LoVo (cell line): Measurements from ENCODE around the gene ZNF786.
"Not testable (repeated sequence)": the region's sequence is repeated elsewhere in the genome, so short reads cannot be mapped to it uniquely, and the experiment has no call there.

Experiments used
- DNase-seq: peaks from one replicate; pipeline ENCODE4 v3.0.0-alpha.2; 2016; ENCODE audit warnings: low spot score

ZNF786 gene, protein sequence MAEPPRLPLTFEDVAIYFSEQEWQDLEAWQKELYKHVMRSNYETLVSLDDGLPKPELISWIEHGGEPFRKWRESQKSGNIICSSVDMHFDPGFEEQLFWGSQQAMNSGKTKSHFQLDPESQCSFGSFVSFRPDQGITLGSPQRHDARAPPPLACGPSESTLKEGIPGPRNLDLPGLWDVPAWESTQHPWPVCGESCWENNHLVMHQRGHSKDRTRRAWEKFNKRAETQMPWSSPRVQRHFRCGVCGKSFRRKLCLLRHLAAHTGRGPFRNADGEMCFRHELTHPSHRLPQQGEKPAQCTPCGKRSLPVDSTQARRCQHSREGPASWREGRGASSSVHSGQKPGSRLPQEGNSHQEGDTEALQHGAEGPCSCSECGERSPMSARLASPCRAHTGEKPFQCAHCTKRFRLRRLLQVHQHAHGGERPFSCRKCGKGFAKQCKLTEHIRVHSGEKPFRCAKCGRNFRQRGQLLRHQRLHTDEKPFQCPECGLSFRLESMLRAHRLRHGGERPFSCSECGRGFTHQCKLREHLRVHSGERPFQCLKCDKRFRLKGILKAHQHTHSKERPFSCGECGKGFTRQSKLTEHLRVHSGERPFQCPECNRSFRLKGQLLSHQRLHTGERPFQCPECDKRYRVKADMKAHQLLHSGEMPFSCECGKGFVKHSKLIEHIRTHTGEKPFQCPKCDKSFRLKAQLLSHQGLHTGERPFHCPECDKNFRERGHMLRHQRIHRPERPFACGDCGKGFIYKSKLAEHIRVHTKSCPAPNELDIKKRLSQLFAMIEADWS

GRCh38 chr7:149090397-149091195 lies at the start of gene ZNF786:
Gene ZNF786, minus strand, starts transcription at chr7:149090718. Its CDS starts 78 bp downstream, at chr7:149090640.
- peak; percentile 98 for DNase-seq

GRCh38 chr7:149136118-149136517 lies 45.6 kb upstream of the ZNF786 start:
- no peak for DNase-seq

GRCh38 chr7:149133028-149133710 lies 42.7 kb upstream of the ZNF786 start:
- DNase-seq, result no peak

- DNase-seq, result no peak
Observed at GRCh38 chr7:149130572-149131198, 40.2 kb upstream of the ZNF786 start.

DNA sequence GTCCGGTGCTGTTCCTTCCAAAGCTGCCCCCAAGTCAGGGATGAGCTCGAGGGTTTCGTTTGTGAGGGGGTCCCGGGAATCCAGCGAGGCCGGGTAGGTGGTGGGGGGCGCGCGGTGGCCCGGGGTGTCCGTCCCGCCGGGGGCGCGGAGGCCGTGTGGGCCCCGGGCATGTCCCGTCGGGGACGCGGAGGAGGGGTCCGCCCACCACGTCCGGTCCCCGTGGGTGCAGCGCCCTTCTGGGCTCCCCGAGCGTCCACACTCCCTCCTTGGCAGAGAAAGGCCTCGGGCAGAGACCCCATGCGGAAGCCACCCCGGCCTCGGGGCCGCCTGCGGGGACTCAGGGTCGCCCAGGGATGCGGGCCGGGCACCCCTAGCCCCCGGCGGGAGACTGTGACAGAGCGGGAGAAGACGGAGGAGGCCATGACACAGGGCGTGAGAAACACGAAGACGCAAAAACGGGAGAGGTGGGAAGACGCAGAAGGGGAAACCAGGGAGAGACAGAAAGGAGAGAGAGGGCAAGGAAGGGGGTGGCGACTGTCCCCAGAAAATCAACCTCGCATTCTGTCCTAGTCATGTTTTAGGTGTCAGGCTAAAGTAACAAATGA lies 36.2 kb upstream of the ZNF786 start:
- peak; percentile 23 for DNase-seq

- peak; percentile 98 for DNase-seq
Observed at GRCh38 chr7:149125863-149126661, 35.5 kb upstream of the ZNF786 start, which contains the start of gene ZNF425. Gene ZNF425, minus strand, starts transcription at chr7:149126324. Its CDS starts 111 bp downstream, at chr7:149126213.

GRCh38 chr7:149125189-149125862 lies 34.8 kb upstream of the ZNF786 start:
- no peak for DNase-seq

DNA sequence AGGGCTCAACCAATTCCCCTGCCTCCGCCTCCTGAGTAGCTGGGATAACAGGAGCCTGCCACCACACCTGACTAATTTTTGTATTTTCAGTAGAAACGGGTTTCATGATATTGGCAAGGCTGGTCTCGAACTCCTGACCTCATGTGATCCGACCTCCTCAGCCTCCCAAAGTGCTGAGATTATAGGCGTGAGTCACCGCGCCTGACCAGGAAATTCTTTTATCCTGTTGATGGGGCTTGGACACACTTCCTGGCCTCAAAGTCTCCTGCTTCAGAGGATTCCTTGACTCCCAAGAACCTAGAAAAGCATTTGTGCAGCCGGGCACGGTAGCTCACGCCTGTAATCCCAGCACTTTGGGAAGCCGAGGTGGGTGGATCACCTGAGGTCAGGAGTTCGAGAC lies 19.5 kb upstream of the ZNF786 start:
- no peak for DNase-seq

- DNase-seq, result no peak
Observed at GRCh38 chr7:149104749-149105148, 14.2 kb upstream of the ZNF786 start.

DNA sequence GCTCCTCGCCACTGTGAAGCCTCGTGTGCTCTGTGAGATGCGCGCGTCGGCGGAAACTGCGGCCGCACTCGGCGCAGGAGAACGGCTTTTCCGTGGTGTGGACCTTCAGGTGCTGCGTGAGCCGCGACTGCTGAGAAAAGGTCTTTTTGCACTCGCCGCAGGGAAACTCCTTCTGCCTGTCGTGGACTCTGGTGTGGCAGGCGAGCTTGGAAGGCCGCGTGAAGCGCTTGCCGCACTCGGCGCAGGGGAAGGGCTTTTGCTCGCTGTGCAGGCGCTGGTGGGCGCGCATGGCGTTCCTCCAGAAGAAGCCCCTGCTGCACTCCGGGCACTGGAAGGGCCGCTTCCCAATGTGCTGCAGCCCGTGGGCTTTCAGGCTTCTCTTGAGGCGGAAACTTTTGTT lies 13.7 kb upstream of the ZNF786 start:
- no peak for DNase-seq

DNA sequence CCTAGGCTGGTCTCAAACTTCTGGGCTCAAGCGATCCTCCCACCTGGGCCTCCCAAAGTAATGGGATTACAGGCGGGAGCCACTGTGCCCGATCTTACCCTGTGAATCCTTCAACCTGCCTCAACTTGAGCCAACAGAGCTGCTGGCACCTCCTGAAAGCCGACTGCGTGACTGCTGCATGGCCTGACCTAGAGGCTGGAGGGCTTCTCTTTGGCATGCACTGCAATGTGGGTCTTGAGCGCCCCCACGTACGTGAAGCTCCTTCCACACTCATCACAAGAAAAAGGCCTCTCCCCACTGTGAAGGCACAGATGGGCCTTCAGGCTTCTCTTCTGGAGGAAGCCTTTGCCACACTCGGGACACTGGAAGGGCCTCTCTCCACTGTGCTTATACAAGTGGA lies 12.9 kb upstream of the ZNF786 start:
- DNase-seq, result no peak

DNA sequence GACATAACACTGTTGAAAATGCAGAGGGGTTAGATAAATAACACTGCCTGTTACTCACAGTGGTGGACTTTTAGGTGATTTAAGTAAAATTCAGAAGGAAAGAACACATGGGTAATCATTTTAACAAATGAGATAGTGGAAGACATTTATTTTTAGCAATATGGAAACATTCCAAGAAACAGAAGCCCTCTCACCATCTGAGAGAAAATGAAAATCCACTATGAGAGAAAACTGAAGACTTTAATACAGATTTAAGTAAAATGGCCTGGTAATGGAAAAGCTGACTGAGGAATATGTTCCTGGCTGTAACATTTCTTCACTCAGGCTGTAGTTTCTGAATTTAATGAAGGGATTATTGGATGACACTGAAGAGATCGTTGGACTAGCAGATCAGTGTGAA lies 12.1 kb upstream of the ZNF786 start:
- DNase-seq, result no peak

GRCh38 chr7:149100821-149101220 lies 10.3 kb upstream of the ZNF786 start:
- DNase-seq, result no peak

GRCh38 chr7:149099058-149099457 lies 8.5 kb upstream of the ZNF786 start:
- DNase-seq, result no peak

- DNase-seq, result no peak
Observed at GRCh38 chr7:149097088-149097487, 6.6 kb upstream of the ZNF786 start.

- no peak for DNase-seq
Observed at GRCh38 chr7:149093228-149093627, 2.7 kb upstream of the ZNF786 start.

DNA sequence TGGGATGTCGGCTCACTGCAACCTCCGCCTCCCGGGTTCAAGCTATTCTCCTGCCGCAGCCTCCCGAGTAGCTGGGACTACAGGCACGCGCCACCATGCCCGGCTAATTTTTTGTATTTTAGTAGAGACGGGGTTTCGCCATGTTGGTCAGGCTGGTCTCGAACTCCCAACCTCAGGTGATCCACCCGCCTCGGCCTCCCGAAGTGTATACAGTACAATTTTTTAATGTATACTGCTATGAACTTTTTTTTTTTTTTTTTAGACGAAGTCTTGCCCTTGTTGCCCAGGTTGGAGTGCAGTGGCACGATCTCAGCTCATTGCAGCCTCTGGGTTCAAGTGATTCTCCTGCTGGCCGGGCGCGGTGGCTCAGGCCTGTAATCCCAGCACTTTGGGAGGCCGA lies 1.7 kb upstream of the ZNF786 start:
- not testable (repeated sequence) for DNase-seq

DNA sequence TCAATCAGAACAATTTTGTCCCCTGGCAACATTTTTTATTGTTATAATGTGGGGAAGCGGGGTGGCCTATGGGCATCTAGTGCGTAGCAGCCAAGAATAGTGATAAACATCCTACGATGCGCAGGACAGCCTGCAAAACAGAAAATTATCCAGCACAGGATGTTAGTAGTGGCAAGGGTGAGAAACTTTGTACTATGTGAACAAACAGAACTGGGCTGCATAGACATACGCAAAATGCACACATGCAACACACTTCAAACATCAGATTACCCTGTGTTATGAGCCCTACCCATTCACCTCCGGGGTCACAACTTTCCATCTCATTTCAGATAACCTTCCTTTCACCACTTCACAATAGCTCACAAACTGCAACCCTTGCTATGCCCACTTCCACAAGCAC lies 3.1 kb downstream of the ZNF786 start:
- no peak for DNase-seq

GRCh38 chr7:149085866-149086265 lies 4.7 kb downstream of the ZNF786 start:
- no peak for DNase-seq
